Middle frontal gyrus (tissue), 1 donor: ENCODE measurements around the gene ARID2.

ENCODE experiments used
- DNase-seq: peaks from one replicate; pipeline ENCODE4 v3.0.0-alpha.2; 2015; ENCODE audit warnings: low spot score; ENCODE audit errors: extremely low spot score

Gene ARID2

DNA sequence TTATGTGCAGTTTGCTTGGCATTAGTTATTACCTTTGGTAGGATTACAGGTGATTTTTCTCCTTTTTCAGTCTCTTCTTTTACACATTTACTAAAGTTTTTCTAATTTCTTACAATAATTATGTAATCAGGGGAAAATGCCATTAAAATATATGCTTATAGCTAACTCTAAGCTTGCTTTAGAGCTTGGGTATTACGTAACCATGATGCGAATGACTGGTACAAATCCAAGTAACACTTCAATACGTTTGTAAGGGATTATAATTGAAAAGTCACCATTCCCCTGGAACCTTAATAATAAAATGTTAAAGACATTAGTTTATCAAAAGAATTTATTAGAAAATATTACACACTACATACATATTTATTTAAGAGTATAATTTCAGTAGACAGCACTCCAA, 189.3 kb downstream of the ARID2 start:
- DNase-seq: no peak

DNA sequence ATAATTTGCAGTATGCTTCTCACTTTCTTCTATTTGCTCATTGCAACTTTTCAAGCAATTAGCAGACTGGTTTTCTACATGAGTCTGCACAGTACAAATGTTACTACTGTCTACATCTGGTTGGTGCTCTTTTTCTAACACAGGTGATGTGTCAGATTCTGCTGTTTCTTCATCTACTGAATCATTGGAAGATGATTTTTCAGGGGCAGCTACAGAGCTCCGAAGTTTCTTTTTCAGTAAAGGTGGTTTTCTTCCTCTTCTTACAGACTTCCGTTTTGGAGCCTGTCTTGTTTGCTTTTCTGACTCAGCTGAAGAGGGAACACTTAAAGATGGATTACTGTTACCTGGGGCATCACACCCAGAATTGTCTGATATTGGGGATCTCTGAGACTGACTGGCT, 198.8 kb downstream of the ARID2 start:
- no peak for DNase-seq

DNA sequence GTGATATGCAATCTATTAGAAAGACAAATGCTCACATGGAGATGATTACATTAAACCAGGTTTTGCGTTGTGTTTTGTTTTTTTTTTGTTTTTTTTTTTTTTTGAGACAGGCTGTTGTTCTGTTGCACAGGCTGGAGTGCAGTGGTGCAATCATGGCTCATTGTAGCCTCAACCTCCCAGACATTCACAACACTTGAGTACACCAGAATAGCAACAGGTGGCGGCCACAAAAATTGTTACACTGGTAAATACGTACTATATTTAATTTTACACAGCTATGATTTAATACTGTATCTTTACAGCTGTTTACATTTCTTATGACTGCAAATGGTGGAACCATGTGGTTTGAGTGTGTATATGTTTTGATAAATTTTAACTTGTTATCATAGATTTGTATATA, 200.9 kb downstream of the ARID2 start:
- no peak for DNase-seq

DNA sequence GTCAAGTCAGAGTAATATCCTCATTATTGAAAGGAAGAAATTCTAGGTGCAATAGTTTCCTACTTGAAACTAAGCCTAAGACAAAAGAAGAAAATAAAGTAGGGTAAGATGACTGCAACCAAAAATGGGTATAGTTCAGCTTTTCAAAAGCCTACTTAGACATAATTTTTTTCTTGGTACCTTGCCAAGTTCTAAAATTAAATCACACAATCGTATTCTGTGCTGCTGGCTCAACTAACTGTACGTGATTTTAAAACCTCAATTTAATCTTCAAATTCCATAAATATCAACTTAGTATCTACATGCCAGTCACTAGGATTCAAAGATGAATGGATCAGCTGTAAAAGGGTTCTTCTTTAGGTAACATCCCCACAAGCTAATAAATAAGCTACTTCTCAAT, 204.0 kb downstream of the ARID2 start:
- no peak for DNase-seq

DNA sequence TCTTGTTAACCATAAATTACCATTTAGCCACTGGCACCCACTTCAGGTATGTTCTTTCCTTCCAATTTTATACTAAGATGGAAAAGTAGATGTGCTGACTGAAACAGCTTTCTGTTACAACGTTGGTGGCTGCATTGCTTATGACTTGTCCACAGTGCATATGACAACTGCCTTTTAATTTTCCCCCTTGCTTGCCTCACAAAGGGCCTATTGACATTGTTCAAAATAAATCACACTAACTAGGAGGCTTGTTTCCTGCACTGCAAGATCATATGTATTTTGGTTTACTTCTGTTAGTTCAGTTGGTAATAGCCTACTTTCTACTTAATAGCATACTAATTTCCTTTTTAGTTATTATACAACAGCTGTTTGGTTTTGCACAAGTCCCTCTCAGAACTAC, 205.4 kb downstream of the ARID2 start:
- no peak for DNase-seq

DNA sequence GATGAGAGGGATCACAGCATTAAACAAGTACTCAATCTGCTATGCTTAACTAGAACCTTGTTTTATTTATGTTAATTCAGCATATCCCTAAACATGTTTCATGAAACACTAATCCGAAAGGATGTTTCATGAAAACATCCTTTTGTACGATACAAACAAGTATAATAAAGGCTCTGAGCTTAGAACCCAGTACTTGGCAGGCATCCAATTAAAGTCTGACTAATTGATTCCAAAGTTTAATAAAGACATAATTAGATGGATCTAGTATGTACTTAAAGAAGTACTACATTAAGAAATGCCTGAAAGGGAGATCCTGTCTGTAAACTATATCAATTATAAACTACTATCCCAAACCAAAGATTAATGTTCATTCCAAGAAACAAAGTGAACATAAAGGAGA, 209.1 kb downstream of the ARID2 start:
- no peak for DNase-seq

DNA sequence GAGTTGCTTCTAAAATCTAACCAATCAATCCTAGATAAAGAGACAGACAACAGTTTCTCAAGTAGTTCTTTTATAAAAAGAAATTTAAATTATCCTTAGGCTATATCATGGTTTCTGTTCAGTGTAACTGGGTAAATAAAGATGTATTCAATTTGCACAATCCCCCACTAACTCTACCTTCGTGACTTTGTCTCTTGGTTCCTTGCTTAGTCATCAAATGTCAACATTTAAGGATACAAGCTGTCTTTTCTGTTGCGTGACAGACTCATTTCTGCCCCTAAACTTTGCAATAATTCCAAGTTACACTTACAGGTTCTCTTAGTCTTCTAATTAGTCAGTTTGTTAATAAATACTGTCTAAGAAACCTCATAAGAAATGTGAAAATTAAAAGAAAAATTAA, 210.3 kb downstream of the ARID2 start:
- no peak for DNase-seq

DNA sequence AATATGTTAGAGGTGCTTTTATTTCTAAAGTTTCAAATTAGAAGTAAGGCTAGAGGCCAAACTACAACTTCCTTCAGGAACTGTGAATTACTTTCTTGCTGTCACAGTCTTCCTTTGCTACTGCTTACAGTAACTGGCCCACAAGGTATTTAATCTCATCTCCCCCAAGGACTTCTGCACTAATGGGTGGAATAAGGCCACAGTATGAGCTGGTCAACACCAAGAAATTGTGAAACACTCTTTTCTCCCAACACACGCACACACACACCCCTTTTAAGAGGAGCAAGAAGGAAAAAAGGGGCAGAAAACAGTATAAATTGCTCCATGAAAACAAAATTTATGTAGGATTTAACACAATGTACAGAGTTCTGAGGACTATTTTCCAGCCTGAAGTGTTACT, 215.3 kb downstream of the ARID2 start:
- no peak for DNase-seq

DNA sequence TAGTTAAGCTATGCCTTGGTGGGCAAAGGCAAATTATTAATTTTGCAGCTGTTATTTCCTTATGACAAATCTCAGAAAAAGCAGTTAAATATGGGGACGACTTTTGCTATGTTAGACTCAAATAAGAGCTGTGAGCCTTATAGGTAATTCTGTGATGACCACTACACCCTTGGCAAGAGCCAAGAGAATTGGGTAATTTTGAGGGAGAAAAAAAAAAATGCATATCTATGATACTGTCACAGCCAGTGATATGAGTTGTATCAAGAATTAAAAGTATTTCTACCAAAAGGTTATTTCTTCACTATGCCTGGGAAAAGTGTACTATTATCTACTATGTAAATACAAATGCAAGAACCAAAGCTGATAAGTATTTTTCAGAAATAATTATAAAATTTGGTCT, 216.9 kb downstream of the ARID2 start:
- no peak for DNase-seq

DNA sequence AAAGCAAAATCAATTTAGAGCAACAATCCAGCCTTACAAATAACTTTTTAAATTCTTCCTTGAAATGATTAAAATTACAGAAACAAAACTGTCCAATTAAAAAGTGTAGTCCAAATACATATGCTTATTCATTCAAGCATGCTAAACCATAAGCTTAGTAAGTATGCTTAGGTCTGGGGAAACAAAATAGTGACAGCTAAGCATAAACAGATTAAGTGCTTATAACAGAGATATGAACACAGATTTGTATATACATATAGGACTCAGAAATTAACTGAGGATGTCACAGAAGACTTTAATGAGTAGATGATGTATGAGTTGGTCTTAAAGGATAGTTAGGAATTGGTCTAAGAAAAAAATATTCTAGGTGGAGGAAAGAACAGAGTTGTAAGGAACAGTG, 219.0 kb downstream of the ARID2 start:
- DNase-seq: no peak
